A549 treated with AZD2906 at 1 μM for 4 hours (cell line): ENCODE results near the gene CTNS. TPM values are rescaled to one million over a fixed set of nuclear protein-coding genes. Genes with fewer than 3 reads are reported as not detected.

Experiments
- total RNA-seq: library from RNA; stranded (reverse); fragments of 200-300 nt; extraction: Qiagen RNA extraction; gene quantifications from 5 replicates; pipeline ENCODE4 v1.2.3, GENCODE V29; 2022

The CTNS gene
- total RNA-seq = 12.2 to 16.8 TPM (median 12.8 TPM) in 5 replicates

GRCh38 chr17:3636154-3636907 lies at the start of gene CTNS, which contains the start of gene SHPK:
CTNS (plus strand) TSS chr17:3636760; CDS start chr17:3640207, 3,447 bp downstream.
SHPK (minus strand) TSS chr17:3636250; CDS start chr17:3636219, 31 bp downstream.

GRCh38 chr17:3668279-3669084 lies 31.9 kb downstream of the CTNS start, which contains the start of the genes EMC6 and TAX1BP3:
EMC6 (plus strand) TSS chr17:3668812; CDS start chr17:3669147, 335 bp downstream.
TAX1BP3 (minus strand) TSS chr17:3668578; CDS start chr17:3668526, 52 bp downstream.

GRCh38 chr17:3695723-3696411 lies 59.3 kb downstream of the CTNS start, which contains the start of gene P2RX5:
P2RX5 (minus strand) TSS chr17:3696155; CDS start chr17:3696005, 150 bp downstream.

Other genes starting within 250 kb of the CTNS start
- gene OR1E1, start 238.3 kb upstream of the CTNS start, total RNA-seq = not detected in 5 replicates
- gene OR3A3, start 225.4 kb upstream of the CTNS start, total RNA-seq = not detected in 5 replicates
- not detected in 5 replicates for gene OR1E2, start 202.9 kb upstream of the CTNS start, total RNA-seq
- gene SPATA22, start 164.9 kb upstream of the CTNS start, total RNA-seq = not detected in 5 replicates
- not detected in 5 replicates for gene ASPA, start 160.8 kb upstream of the CTNS start, total RNA-seq
- gene TRPV3, start 78.9 kb upstream of the CTNS start, total RNA-seq = 0.14 to 0.30 TPM (median 0.20 TPM) in 5 replicates
- gene TRPV1, start 27.3 kb upstream of the CTNS start, total RNA-seq = 3.0 to 4.5 TPM (median 3.7 TPM) in 5 replicates
- gene SHPK, start 510 bp upstream of the CTNS start, total RNA-seq = 13.7 to 16.9 TPM (median 15.1 TPM) in 5 replicates
- 280 to 359 TPM (median 343 TPM) in 5 replicates for gene TAX1BP3, start 31.8 kb downstream of the CTNS start, total RNA-seq
- gene EMC6, start 32.1 kb downstream of the CTNS start, total RNA-seq = 110 to 161 TPM (median 150 TPM) in 5 replicates
- gene P2RX5, start 59.4 kb downstream of the CTNS start, total RNA-seq = 16.3 to 24.9 TPM (median 22.8 TPM) in 5 replicates
- 11.9 to 14.8 TPM (median 12.3 TPM) in 5 replicates for gene HASPIN, start 87.1 kb downstream of the CTNS start, total RNA-seq
- 85.6 to 89.3 TPM (median 88.0 TPM) in 5 replicates for gene ITGAE, start 164.4 kb downstream of the CTNS start, total RNA-seq
- 26.8 to 32.3 TPM (median 31.0 TPM) in 5 replicates for gene NCBP3, start 209.5 kb downstream of the CTNS start, total RNA-seq